GM19043 (cell line): Measurements from ENCODE around the gene PLA2G2F.

Experiments
- ATAC-seq: cut with Tn5 transposase; IDR thresholded peaks from one replicate; pipeline ENCODE4 v1.9.1; 2021; ENCODE audit warnings: low read depth; ENCODE audit not compliant: unreplicated experiment

The PLA2G2F gene

DNA sequence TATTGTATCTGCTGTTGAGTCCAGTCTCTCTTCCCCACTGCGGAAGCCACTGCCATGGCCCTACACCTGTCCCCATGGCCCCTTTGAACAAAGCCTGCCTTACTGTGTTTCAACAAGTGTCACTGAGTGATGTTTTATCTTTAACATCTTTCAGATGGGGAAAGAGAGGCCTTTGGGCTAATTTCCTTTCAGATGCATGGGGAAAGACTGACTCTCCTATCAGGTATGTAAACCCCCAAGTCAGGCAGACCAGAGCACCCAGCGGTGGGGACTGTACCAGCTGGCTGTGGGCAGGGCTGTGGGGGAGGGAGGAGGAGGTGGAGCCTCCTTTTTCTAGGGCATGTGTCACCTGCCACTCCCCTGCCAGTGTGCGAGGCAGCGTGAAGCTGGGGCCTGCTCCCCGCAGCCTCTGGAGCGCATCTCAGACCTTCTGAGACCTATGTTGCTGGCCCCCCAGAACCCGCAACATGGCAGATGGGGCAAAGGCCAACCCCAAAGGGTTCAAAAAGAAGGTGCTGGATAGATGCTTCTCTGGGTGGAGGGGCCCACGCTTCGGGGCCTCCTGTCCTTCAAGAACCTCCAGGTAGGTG is at the start of gene PLA2G2F:
Gene PLA2G2F (plus strand): TSS at position 363 of the 590 bp plus-strand sequence. CDS start 105 bp downstream, at position 468.
- no peak for ATAC-seq

- ATAC-seq: no peak
Measured at GRCh38 chr1:20089328-20090077, 49.6 kb upstream of the PLA2G2F start.

DNA sequence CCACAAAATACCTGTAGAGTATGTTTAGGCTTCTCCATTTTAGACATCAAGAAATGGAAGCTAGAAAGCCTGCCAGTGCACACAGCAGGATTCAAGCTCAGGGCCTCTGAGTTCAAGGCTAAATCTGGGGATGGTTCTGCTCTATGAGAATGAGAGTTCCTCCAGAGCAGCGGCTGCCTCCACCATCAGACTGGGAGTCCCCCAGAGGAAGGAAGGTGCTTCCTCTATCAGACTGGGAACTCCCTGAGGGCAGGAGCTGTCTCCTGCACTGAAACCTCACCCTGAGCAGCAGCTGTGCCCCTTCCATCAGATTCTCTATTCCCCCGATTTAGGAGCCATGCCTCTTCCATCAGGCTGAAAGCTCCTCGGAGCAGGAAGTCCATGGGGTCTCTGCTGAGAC is 49.0 kb upstream of the PLA2G2F start:
- no peak for ATAC-seq

DNA sequence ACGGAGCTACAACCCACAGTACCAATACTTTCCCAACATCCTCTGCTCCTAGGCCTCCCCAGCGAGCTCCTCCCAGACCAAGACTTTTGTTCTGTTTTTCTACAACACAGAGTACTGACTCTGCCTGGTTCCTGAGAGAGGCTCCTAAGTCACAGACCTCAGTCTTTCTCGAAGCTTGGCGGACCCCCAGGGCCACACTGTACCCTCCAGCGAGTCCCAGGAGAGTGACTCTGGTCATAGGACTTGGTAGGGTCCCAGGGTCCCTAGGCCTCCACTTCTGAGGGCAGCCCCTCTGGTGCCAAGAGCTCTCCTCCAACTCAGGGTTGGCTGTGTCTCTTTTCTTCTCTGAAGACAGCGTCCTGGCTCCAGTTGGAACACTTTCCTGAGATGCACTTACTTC is 48.5 kb upstream of the PLA2G2F start:
- ATAC-seq: no peak

DNA sequence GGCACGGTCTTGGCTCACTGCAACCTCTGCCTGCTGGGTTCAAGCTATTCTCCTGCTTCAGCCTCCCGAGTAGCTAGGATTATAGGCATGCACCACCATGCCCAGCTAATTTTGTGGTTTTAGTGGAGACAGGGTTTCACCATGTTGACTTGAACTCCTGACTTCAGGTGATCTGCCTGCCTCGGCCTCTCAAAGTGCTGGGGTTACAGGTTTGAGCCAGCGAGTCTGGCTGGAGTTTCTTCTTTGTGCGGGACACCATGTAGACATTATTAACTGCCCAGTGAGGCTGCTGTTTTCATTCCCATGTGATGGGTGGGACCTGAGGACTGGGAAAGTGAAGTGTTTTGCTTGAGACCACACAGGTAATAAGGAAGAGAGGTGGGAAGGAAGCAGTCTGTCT is 45.8 kb upstream of the PLA2G2F start:
- ATAC-seq: no peak

DNA sequence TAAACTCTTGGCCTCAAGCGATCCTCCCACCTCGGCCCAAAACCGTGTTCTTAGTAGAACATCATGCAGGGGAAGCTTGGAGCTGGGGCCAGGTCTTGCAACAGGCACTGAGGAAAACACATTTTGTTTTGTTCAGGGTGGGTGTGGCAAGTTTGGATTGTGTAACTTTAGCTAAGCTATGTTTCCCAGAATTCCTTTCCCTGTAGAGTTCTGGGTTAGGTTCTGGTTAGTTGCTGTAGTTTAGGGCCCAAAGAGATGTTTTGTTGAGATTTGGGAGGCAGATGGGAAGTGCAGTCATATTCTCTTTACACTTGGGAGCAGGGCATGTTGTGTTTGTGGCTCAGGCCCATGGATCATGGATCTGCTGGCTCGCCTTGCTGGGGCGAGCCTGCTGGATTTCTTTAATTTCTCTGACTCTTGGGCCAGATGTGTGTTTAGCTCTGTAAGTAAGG is 45.2 kb upstream of the PLA2G2F start:
- ATAC-seq: no peak

DNA sequence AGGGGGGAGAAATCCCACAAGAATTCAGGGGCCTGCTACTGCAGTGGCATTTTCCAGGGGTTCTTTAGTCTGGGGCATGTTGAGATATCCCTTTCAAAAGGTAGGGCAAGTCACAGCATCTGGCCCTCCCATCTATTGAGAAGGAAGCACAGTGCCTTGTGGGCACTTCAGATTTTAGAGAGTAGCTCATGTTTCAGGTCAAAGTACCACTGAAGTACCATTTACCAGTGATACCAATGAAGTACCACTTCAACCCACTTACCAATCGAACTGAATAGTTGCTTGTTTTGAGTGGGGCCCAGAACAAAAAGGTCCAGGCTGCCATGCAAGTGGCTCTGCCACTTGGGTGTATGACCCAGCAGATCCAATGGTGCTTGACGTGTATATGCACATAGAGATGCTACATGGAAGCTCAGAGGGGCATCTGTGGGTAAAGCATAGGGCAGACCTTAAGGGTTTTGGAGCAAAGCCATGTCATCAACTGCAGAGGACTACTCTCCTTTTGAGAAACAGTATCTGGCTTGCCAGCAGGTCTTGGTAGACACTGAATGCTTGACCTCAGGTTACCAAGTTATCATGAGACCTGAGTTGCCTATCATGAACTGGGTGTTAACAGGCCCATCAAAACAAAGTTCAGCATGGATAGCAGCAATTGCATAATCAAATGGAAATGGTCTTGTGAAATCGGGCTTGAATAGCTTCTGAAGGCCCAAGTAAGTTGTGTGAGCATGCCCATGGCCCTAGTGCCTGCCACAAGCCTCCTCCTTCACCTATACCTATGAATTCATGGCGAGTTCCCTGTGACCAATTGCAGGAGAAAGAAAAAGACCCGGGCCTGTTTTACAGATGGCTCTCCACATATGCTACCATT is 43.3 kb upstream of the PLA2G2F start:
- ATAC-seq: no peak

DNA sequence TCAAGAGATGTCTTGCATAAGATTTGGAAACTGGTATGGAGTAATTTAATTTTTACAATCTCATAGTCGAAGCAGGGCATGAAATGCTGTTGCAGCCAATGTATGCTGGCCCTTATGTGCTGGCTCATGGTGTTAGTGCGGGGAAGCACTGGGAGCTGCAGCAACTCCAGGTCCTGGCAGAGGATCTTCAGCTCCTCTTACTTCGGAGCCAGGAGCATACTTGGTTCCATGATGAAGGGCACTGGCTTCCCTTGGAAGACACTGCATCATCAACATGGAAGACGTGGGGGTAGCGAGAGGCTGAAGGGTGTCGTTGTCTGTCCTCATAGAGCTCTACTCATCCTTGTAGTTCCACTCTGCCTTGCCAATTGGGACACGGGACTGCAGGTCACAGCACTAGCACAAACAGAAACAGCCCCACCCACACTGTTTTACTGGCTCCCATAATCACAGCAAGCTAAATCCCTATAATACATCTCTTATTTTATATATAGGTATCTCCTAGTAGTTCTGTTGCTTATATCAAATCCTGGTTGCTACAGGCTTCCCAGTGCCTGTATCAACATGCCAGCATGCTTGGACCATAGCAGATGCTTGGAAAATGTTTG is 42.2 kb upstream of the PLA2G2F start:
- no peak for ATAC-seq

- ATAC-seq: no peak
Measured at GRCh38 chr1:20099533-20099932, 39.6 kb upstream of the PLA2G2F start.

DNA sequence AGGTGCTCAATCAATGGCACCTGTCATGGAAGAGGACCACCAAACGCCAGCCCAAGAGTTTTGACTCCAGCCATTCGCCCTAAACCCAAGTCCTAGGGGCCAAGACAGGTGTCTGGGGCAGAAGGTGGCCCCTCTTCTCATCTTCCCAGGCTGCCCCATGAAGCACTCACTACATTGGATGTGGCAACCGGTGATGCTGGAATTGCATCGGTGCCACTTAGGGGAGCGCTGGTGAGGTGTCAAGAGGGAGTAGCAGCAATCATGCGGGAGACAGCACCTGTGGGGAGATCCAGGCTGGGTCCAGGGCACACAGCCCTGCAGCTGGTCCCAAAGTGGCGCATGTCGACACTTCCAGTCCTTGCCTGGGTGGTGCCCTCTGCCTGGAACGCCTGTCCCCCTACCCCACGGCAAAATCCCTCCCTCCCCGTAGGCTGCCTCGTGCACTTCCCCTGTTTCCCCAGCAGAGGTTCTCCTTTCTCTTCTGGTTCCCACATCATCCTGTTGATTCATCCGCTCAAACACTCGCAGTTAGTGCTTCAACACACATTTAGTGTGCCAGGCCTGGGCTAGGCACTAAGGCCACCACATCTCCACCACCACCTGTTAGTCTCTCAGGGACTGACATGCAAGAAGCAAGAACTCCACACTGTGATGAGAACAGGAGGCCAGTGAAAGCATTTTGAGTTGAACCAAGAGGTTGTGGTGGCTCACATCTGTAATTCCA is 38.3 kb upstream of the PLA2G2F start:
- ATAC-seq: no peak

- ATAC-seq: no peak
Measured at GRCh38 chr1:20102875-20103274, 36.2 kb upstream of the PLA2G2F start.

- no peak for ATAC-seq
Measured at GRCh38 chr1:20105856-20106255, 33.3 kb upstream of the PLA2G2F start.

GRCh38 chr1:20107351-20107750 is 31.8 kb upstream of the PLA2G2F start:
- no peak for ATAC-seq

DNA sequence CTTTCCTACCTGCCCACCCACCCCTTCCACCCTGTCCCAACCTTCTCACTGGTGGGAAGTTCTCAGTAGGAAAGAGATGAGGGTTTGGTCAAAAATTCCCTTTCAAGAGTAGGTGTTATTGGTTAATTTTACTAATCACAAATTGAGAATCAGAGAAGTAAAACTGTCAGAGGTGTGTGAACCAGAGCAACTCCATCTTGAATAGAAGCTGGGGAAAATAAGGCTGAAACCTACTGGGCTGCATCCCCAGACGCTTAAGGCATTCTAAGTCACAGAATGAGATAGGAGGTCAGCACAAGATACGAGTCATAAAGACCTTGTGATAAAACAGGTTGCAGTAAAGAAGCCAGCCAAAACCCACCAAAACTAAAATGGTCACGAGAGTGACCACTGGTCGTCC is 31.3 kb upstream of the PLA2G2F start:
- ATAC-seq: no peak

- ATAC-seq: no peak
Measured at GRCh38 chr1:20108366-20109123, 30.6 kb upstream of the PLA2G2F start.

- ATAC-seq: no peak
Measured at GRCh38 chr1:20109223-20109856, 29.8 kb upstream of the PLA2G2F start.

GRCh38 chr1:20110679-20111078 is 28.4 kb upstream of the PLA2G2F start:
- no peak for ATAC-seq

DNA sequence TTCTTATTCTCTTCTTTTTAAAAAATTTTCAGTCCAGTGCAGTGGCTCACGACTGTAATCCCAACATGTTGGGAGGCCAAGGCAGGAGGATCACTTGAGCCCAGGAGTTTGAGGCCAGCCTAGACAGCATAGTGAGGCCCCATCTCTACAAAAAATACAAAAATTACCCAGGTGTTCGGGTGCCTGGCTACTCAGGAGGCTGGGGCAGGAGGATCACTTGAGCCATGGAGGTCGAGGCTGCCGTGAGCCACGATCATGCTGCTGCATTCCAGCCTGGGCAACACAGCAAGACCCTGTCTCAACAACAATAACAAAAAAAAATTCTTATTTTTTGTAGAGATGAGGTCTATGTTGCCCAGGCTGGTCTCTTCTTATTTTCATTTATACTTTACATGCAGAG is 27.7 kb upstream of the PLA2G2F start:
- no peak for ATAC-seq
